GM13976 (cell line): ENCODE measurements around the gene TMEM181.
A peak's percentile ranks its signal among the peaks of the same experiment; 100 is the strongest.
"Not testable (repeated sequence)": the region's sequence is repeated elsewhere in the genome, so short reads cannot be mapped to it uniquely, and the experiment has no call there.

Source experiments
- DNase-seq: peaks from one replicate; pipeline ENCODE4 v3.0.0; 2012; ENCODE audit warnings: low spot score
- CTCF ChIP-seq: IDR thresholded peaks from 2 replicates; pipeline ENCODE4 v1.5.1; 2012; ENCODE audit warnings: borderline replicate concordance, mild to moderate bottlenecking; ENCODE audit not compliant: insufficient read depth; ENCODE audit errors: extremely low read depth, missing control alignments, control extremely low read depth
- in situ Hi-C: fragments of 300-500 bp; cut with MboI; formaldehyde crosslinking; loops from one replicate; pipeline ENCODE4 v1.12.0; 2022; ENCODE audit warnings: low sequenced_read_pairs, mixed read lengths, inconsistent platforms; ENCODE audit not compliant: unreplicated experiment

Gene TMEM181

DNA sequence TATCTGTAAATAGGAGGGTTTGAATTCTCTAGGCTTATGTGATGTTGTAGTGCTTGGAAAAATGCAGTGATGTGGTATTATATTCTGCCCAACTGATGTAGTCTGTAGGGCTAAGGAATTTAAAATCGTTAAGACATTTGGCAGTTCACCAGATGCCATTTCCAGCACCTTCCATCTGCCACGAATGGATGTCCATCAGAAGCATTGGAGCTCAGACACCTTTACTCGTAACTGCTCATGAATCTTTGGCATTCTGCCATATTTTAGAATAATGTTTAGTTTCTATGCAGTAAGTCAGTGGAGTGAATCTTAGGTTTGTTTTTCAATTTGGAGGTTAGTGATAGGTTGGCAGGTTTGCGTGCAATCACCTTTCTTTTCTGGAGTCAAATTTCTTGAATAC is 87.6 kb downstream of the TMEM181 start:
- in situ Hi-C loops = no loop called here
- no peak for TF ChIP-seq CTCF
- DNase-seq = no peak

DNA sequence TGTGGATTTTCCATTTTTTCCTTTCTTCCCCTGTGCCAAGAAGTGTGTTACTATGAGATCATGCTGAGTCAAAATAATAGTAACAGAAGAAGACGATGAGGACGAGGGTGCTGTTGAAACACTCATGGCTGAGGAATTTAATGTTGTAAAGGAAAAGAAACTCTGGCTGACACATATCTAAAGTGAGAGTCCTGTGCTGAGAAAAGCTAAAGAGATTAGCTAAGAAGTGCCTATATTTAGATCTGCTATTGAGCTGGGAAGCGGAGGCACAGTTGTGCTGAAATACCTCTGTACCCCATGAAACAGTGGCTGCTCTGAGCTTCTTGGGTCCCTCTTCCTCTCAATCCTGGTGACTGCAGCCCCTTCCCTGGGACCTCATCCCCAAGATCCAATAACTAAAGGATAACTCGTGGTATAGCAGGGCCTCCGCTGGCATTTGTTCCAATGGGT is 88.8 kb downstream of the TMEM181 start:
- peak; percentile 71 for DNase-seq
- in situ Hi-C loops = no loop called here
- TF ChIP-seq CTCF = no peak

DNA sequence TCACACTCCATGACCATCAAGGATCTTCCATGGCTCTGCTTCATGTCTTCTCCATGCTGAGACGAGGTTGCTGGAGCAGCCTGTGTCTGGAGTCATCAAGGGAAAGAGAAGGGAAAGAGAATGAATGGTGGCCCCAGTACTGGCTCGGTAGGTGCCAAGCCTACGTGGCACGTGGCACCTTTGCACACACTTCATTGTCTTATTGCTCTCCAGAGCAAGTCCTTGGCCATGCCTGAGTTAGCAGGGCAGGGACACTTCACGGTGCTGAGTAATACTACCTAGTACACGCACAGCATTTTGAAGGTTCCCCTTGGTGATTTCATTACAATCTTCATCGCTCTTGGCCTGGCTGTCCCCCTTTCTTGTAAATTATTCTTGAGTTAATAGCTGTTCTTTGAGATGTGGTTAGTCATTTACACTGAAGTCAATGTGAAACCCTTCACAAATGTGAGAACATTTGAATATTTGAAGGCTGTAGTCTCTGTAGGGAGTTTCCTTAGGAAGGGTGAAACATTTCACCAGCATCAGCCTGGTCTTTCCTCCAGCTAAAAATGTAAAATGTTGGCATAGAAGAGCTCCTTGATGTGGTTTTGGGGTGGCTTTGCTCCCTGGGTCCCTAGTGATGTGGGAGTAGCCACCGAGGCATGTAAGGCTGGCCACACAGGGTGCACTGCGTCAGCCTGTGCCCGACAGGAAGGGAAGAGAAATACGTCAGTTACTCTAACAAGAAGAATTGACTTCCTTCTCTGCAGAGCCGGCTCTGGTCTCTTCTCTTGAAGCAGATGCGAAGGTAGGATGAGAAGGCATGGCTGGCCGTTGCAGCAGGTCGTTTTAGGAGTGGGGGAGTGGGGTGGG is 89.6 kb downstream of the TMEM181 start, which contains the start of gene SYTL3:
Gene SYTL3 (plus strand): TSS at position 766 of the 855 bp plus-strand sequence. CDS start 13,215 bp downstream, outside the sequence.
- in situ Hi-C loops = no loop called here
- TF ChIP-seq CTCF = no peak
- peak; percentile 61 for DNase-seq

- in situ Hi-C loops, DNase-seq: not testable (repeated sequence)
These were observed 92.3 kb downstream of the TMEM181 start for GRCh38 chr6:158651981-158652737.

DNA sequence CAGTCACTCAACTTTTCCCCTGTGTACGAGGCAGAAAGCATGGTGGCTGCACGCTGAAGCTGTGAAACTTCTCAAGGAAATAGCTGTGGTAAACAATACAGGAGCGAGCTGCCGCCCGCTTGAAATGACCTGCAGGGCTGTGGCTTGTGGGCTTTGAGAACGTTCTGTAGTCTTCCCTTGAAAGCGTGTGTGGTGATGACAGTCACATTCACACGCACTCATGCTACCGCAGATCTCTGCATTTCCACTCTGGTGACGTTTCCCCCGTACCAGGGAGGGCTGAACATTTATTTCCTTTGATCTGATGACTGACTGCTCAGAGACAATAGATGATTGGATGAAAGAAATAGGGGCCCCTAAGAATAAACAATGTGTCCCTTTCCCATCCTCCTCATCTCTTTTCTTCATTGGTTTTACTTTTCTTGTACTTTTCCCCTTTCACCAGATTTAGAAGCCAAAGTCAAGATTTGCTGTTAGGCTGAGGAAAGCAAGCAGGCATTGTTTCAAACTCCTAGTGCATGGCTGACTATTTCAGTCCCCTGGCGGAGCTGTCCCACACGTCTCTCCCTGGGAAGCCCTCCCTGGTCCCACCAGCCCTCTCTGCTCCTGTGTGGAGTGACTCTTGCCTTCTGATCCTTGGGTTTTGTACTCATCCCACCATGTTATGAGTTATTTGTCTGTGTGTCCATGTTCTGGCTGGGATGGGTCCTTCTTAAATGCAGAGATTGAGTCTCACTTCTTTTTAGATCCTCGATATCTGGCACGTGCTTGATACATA is 93.9 kb downstream of the TMEM181 start:
- in situ Hi-C loops = no loop called here
- peak; percentile 76 for DNase-seq
- TF ChIP-seq CTCF = no peak

- TF ChIP-seq CTCF = no peak
- DNase-seq = no peak
- in situ Hi-C loops = no loop called here
These were observed 94.6 kb downstream of the TMEM181 start for GRCh38 chr6:158654498-158654897.
